H7 (cell line): ENCODE results near the gene AOAH. TPM values are rescaled to one million over a fixed set of nuclear protein-coding genes. Genes with fewer than 3 reads are reported as not detected.
"Not testable (repeated sequence)": the region's sequence is repeated elsewhere in the genome, so short reads cannot be mapped to it uniquely, and the experiment has no call there.

Experiments
- DNase-seq: peaks from one replicate; pipeline ENCODE4 v3.0.0; 2012
- H3K27me3 ChIP-seq: 2 replicates; pipeline ENCODE4 v1.6.0; 2011; ENCODE audit warnings: mild to moderate bottlenecking, low read length; ENCODE audit not compliant: control insufficient read depth, insufficient read depth
- H3K36me3 ChIP-seq: replicated peaks from 2 replicates; pipeline ENCODE4 v1.5.1; 2011; ENCODE audit warnings: low read length; ENCODE audit not compliant: control insufficient read depth, insufficient read depth
- H3K4me3 ChIP-seq: 2 replicates; pipeline ENCODE4 v1.5.1; 2011; ENCODE audit warnings: low read depth, mild to moderate bottlenecking, control low read depth, low read length, moderate library complexity; ENCODE audit not compliant: insufficient read depth
- total RNA-seq: library from RNA; depleted of rRNA; stranded (reverse); fragments of >200 nt; shearing (Covaris generic); gene quantifications from 2 replicates; pipeline ENCODE4 v1.2.3, GENCODE V29; 2014

AOAH gene
- total RNA-seq, 1 experiment from 2014 or later: 0.21 TPM

DNA sequence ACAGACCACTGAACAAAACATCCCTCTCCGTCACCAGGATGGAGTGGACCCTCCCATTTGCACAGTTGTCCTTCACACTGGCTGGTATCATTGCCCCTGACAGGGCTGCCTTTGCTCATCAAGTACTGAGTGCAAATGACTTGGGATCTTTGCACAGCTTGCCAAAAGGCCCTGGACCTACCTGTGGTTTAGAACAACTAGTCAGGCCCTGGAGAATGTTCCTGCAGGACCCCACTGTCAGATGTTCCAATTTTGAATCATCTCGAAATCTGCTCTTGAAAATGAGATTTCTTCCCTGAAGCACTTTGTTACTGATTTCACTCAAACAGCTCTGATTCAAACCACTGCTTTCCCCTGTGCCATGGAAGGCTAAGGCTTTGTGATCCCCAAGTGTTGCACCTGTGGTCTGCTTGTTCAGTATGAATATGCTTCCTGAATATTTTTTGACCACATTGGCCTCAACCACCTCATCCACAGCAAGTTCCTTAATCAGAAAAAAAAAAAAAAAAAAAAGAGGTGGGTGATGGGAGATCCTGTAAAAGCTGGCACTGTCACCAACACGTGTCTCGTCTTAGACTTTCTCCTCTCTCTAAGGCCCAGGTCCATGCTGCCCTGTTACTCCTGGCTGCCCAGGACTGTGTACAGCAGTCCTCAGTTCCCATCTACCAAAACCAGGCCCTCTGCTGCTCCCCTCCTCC lies 2.7 kb upstream of the AOAH start:
- no peak for DNase-seq
- Histone ChIP-seq H3K4me3 (no peak overlapping the region), H3K27me3 (no peaks in the 10 kb centered on the region), H3K36me3 (no peaks in the 10 kb centered on the region)

DNA sequence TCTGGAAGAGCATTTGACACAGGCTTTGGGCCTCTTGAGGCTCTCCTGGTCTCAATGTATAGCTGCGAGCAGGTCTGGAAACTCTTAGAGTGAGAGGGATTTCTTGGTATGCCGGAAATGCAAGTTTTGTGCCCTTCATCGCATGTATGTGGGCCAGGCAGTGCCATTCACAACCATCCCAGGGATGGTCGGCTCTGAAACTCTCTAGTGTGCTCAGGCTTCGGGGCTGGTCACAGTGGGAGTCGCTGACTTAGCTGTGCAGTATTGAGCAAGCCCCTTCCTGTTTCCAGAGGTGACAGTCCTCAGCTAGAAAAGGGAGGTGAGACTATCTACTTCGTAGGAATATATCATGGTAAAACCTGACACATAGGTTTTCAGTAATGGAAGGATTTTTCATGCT lies 2.0 kb upstream of the AOAH start:
- Histone ChIP-seq H3K4me3 (no peak overlapping the region), H3K27me3 (no peaks in the 10 kb centered on the region), H3K36me3 (no peaks in the 10 kb centered on the region)
- no peak for DNase-seq

- Histone ChIP-seq H3K4me3 (no peak overlapping the region), H3K36me3 (no peaks in the 10 kb centered on the region), H3K27me3 (no peaks in the 10 kb centered on the region)
- DNase-seq: no peak
Measured at GRCh38 chr7:36724996-36725395, 702 bp upstream of the AOAH start.

DNA sequence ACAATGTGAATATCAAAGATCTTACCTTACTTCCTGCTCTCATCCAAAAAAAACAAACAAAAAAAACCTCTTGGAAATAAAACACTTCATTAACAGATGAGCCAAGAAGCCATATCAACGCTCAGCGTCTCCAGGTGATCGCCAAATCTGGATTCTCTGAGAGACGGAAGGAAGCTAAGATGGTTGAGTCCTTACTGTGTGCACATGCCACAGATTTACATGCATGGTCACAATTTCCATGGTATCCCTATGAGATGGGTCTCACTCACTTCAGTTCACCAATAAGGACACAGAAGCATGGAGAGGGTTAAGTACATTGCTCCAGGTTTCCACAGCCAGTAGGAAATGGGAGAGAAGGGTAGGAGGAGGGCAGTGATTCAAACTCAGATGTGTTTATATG lies 1.0 kb downstream of the AOAH start:
- H3K27me3 ChIP-seq: no peaks in the 10 kb centered on the region
- H3K36me3 ChIP-seq: no peaks in the 10 kb centered on the region
- no peak for DNase-seq
- no peak overlapping the region for H3K4me3 ChIP-seq

- Histone ChIP-seq H3K27me3 (no peaks in the 10 kb centered on the region), H3K4me3 (no peak overlapping the region), H3K36me3 (no peaks in the 10 kb centered on the region)
- DNase-seq: no peak
Measured at GRCh38 chr7:36719083-36719632, 5.1 kb downstream of the AOAH start.

DNA sequence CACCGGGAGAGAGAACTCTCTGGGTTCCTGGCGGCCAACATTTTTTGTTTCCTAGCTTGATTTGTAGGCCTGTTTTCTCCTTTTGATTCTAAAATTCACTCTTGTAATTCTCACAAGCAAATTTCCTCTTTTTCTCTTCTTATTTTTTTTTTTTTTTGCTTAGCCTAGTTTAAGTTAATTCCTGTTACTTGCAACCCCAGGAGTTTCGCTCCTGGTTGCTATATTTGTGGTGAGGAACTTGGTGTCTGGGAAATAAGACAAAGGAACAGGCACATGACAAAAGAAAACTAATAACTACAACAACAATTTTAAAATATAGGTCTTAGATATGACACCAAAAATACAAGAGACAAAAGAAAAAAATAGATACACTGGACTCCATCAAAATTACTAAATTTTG lies 6.7 kb downstream of the AOAH start:
- no peaks in the 10 kb centered on the region for H3K36me3 ChIP-seq
- no peak overlapping the region for H3K4me3 ChIP-seq
- no peak for DNase-seq
- no peaks in the 10 kb centered on the region for H3K27me3 ChIP-seq

DNA sequence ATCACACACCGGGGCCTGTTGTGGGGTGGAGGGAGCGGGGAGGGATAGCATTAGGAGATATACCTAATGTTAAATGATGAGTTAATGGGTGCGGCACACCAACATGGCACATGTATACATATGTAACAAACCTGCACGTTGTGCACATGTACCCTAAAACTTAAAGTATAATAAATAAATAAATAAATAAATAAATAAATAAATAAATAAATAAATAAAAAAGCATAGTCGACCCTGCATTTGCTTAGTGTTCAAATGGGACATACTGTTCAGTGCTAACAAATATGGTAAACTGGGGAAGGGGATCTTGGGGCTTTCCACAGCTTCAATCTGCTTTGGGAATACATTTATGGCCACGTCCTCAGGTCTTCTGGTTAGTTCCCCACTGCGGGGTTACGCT lies 7.5 kb downstream of the AOAH start:
- not testable (repeated sequence) for H3K36me3 ChIP-seq, H3K27me3 ChIP-seq, DNase-seq, H3K4me3 ChIP-seq

DNA sequence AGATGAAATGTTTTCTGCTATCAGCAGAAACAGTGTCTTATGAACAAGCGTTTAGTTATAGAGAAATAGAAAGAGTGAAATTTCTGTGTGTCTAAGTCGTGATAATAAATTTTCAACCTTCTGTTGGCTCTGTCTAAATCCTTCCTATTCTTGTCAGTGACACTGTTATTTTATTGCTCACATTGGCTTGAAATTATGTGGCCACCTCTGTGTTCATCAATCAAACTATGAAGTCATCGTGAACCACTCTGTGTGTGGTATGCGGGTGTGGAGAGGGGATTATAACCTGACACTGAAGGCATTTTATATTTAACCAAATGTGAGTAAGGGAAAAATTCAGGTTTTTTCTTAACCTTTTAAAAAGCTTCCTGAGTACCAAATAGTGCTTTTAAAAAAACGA lies 12.3 kb downstream of the AOAH start:
- no peak for DNase-seq
- Histone ChIP-seq H3K4me3 (no peak overlapping the region), H3K27me3 (no peaks in the 10 kb centered on the region), H3K36me3 (no peaks in the 10 kb centered on the region)

DNA sequence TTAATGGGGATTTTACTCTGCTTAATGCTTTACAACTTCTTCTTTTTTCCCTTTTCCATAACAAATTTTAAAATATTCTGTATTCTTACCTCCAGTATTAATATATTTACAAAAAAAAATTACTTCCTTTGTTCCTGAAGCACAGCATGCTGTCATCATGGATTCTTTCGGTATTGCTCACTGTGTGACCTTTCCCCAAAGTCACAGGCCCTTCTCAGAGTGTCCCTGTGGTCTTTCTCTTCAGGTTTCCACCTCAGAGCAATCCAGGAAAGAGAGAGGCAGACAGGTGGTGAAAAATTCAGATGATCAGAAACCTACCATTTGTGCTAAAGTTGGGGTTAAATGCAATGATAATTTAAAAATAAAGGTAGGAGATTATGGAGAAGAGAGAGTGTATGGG lies 13.0 kb downstream of the AOAH start:
- no peak for DNase-seq

GRCh38 chr7:36710186-36710791 lies 14.0 kb downstream of the AOAH start:
- Histone ChIP-seq H3K27me3 (no peaks in the 10 kb centered on the region), H3K4me3 (no peak overlapping the region), H3K36me3 (no peaks in the 10 kb centered on the region)
- DNase-seq: no peak

More for the DNA sequence above, 13.0 kb downstream of the AOAH start:
- Histone ChIP-seq H3K27me3 (no peaks in the 10 kb centered on the region), H3K36me3 (no peaks in the 10 kb centered on the region), H3K4me3 (no peak overlapping the region)

GRCh38 chr7:36708767-36709166 lies 15.5 kb downstream of the AOAH start:
- Histone ChIP-seq H3K4me3 (no peak overlapping the region), H3K27me3 (no peaks in the 10 kb centered on the region), H3K36me3 (no peaks in the 10 kb centered on the region)
- DNase-seq: no peak

DNA sequence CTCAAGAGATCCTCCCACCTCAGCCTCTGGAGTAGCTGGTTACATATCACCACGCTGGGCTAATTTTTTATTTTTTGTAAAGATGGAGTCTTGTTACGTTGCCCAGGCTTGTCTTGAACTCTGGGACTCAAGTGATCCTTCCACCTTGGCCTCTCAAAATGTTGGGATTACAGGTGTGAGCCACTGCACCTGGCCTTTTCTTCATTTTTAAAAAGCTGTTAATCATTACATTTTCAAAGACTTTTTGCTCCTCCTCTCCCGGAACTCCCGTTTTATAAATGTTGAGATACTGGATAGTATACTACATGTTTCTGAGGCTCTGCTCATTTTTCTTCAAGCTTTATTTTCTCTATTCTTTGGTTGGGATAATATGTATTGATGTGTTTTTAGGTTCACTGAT lies 16.4 kb downstream of the AOAH start:
- no peaks in the 10 kb centered on the region for H3K36me3 ChIP-seq
- no peak for DNase-seq

GRCh38 chr7:36707465-36707864 lies 16.8 kb downstream of the AOAH start:
- Histone ChIP-seq H3K27me3 (no peaks in the 10 kb centered on the region), H3K36me3 (no peaks in the 10 kb centered on the region), H3K4me3 (no peak overlapping the region)
- DNase-seq: no peak

More for the DNA sequence above, 16.4 kb downstream of the AOAH start:
- no peak overlapping the region for H3K4me3 ChIP-seq
- H3K27me3 ChIP-seq: no peaks in the 10 kb centered on the region

DNA sequence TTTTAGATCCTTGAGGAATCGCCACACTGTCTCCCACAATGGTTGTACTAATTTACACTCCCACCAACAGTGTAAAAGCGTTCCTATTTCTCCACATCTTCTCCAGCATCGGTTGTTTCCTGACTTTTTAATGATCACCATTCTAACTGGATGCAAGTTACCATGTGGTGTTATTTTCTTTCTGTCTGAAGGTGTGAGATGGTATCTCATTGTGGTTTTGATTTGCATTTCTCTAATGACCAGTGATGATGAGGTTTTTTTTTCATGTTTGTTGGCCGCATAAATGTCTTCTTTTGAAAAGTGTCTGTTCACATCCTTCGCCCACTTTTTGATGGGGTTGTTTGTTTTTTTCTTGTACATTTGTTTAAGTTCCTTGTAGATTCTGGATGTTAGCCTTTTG lies 20.4 kb downstream of the AOAH start:
- DNase-seq, H3K27me3 ChIP-seq, H3K36me3 ChIP-seq, H3K4me3 ChIP-seq: not testable (repeated sequence)

- DNase-seq: no peak
- Histone ChIP-seq H3K36me3 (no peaks in the 10 kb centered on the region), H3K4me3 (no peak overlapping the region), H3K27me3 (no peaks in the 10 kb centered on the region)
Measured at GRCh38 chr7:36692456-36692855, 31.8 kb downstream of the AOAH start.
